ENCODE data around the gene PIK3C3.

Gene PIK3C3

GRCh38 chr18:41932899-41933298 is 22.1 kb upstream of the PIK3C3 start (continued):
- TF ChIP-seq OSR1 (CRISPR knock-in tag; IDR thresholded peaks at IDR 0.05) (no peak), RARB (CRISPR knock-in tag; IDR thresholded peaks at IDR 0.05) (no peak), CSDC2 (CRISPR knock-in tag; IDR thresholded peaks at IDR 0.05) (no peak), TCF4 (CRISPR knock-in tag; IDR thresholded peaks at IDR 0.05; ENCODE audit: borderline replicate concordance) (no peak), CREB5 (CRISPR knock-in tag; IDR thresholded peaks at IDR 0.05; ENCODE audit: low read depth) (no peak), POU6F1 (CRISPR knock-in tag; IDR thresholded peaks at IDR 0.05; ENCODE audit: borderline replicate concordance, low read depth) (no peak), PPARA (CRISPR knock-in tag; IDR thresholded peaks at IDR 0.05; ENCODE audit: borderline replicate concordance) (no peak), ARNTL (CRISPR knock-in tag; IDR thresholded peaks at IDR 0.05; ENCODE audit: borderline replicate concordance, low read depth) (no peak), GLIS3 (CRISPR knock-in tag; IDR thresholded peaks at IDR 0.05) (no peak)

GRCh38 chr18:41933778-41934177 is 21.3 kb upstream of the PIK3C3 start:
- TF ChIP-seq ZFP3 (CRISPR knock-in tag; IDR thresholded peaks at IDR 0.05) (no peak), BACH2 (CRISPR knock-in tag; IDR thresholded peaks at IDR 0.05; ENCODE audit: borderline replicate concordance) (no peak), SNAI2 (CRISPR knock-in tag; IDR thresholded peaks at IDR 0.05) (no peak), CSDC2 (CRISPR knock-in tag; IDR thresholded peaks at IDR 0.05) (no peak), ZNF565 (CRISPR knock-in tag; conservative IDR thresholded peaks at IDR 0.05; ENCODE audit: low read depth) (no peak), POU6F1 (CRISPR knock-in tag; IDR thresholded peaks at IDR 0.05; ENCODE audit: borderline replicate concordance, low read depth) (no peak), CREB5 (CRISPR knock-in tag; IDR thresholded peaks at IDR 0.05; ENCODE audit: low read depth) (no peak), PATZ1 (CRISPR knock-in tag; IDR thresholded peaks at IDR 0.05; ENCODE audit: borderline replicate concordance) (no peak)

GRCh38 chr18:41936471-41937134 is 18.4 kb upstream of the PIK3C3 start:
- TF ChIP-seq ZNF70 (CRISPR knock-in tag; IDR thresholded peaks at IDR 0.05) (no peak), ARNTL (CRISPR knock-in tag; IDR thresholded peaks at IDR 0.05; ENCODE audit: borderline replicate concordance, low read depth) (no peak), ZNF565 (CRISPR knock-in tag; conservative IDR thresholded peaks at IDR 0.05; ENCODE audit: low read depth) (no peak), BACH2 (CRISPR knock-in tag; IDR thresholded peaks at IDR 0.05; ENCODE audit: borderline replicate concordance) (no peak), CSDC2 (CRISPR knock-in tag; IDR thresholded peaks at IDR 0.05) (no peak), TOX (CRISPR knock-in tag; IDR thresholded peaks at IDR 0.05; ENCODE audit: borderline replicate concordance) (no peak), TCF4 (CRISPR knock-in tag; IDR thresholded peaks at IDR 0.05; ENCODE audit: borderline replicate concordance) (no peak), TSHZ2 (CRISPR knock-in tag; IDR thresholded peaks at IDR 0.05) (no peak), OSR1 (CRISPR knock-in tag; IDR thresholded peaks at IDR 0.05) (no peak), ZC3H10 (CRISPR knock-in tag; IDR thresholded peaks at IDR 0.05) (no peak), ZNF8 (CRISPR knock-in tag; IDR thresholded peaks at IDR 0.05) (no peak), RARB (CRISPR knock-in tag; IDR thresholded peaks at IDR 0.05) (no peak), CREB5 (CRISPR knock-in tag; IDR thresholded peaks at IDR 0.05; ENCODE audit: low read depth) (no peak)
- ATAC-seq = no peak

More at GRCh38 chr18:41933778-41934177, 21.3 kb upstream of the PIK3C3 start:
- ATAC-seq = no peak
